ENCODE results near the gene KCTD20.

- TF ChIP-seq SIN3A (IDR thresholded peaks at IDR 0.05; ENCODE audit: borderline replicate concordance, insufficient read depth, low read length): no peak
- TF ChIP-seq, protein P1, sequence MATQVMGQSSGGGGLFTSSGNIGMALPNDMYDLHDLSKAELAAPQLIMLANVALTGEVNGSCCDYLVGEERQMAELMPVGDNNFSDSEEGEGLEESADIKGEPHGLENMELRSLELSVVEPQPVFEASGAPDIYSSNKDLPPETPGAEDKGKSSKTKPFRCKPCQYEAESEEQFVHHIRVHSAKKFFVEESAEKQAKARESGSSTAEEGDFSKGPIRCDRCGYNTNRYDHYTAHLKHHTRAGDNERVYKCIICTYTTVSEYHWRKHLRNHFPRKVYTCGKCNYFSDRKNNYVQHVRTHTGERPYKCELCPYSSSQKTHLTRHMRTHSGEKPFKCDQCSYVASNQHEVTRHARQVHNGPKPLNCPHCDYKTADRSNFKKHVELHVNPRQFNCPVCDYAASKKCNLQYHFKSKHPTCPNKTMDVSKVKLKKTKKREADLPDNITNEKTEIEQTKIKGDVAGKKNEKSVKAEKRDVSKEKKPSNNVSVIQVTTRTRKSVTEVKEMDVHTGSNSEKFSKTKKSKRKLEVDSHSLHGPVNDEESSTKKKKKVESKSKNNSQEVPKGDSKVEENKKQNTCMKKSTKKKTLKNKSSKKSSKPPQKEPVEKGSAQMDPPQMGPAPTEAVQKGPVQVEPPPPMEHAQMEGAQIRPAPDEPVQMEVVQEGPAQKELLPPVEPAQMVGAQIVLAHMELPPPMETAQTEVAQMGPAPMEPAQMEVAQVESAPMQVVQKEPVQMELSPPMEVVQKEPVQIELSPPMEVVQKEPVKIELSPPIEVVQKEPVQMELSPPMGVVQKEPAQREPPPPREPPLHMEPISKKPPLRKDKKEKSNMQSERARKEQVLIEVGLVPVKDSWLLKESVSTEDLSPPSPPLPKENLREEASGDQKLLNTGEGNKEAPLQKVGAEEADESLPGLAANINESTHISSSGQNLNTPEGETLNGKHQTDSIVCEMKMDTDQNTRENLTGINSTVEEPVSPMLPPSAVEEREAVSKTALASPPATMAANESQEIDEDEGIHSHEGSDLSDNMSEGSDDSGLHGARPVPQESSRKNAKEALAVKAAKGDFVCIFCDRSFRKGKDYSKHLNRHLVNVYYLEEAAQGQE (IDR thresholded peaks at IDR 0.05; ENCODE audit: insufficient read depth in 1 of 2, low read depth in 2 of 2, low read length in 2 of 2): no peak
- TF ChIP-seq POLR2AphosphoS5 (IDR thresholded peaks at IDR 0.05; ENCODE audit: low read depth, low read length): no peak
- no peak for TF ChIP-seq TAF1 (IDR thresholded peaks at IDR 0.05; ENCODE audit: borderline replicate concordance, insufficient read depth, low read length)
Observed at GRCh38 chr6:36492621-36493020, 49.8 kb downstream of the KCTD20 start.

Measured in PFSK-1 (cell line).